NCI-H748 (cell line): ENCODE measurements around the gene BCL11A.

Source experiments
- DNase-seq: peaks from one replicate; lab custom pipeline; 2025; ENCODE audit not compliant: unreplicated experiment; lab: John Stamatoyannopoulos, UW

Gene BCL11A

GRCh38 chr2:60528281-60529020, 25.0 kb downstream of the BCL11A start:
- no peak for DNase-seq

GRCh38 chr2:60527762-60528161, 25.7 kb downstream of the BCL11A start:
- DNase-seq = no peak

GRCh38 chr2:60526623-60527022, 26.8 kb downstream of the BCL11A start:
- no peak for DNase-seq

GRCh38 chr2:60525899-60526298, 27.6 kb downstream of the BCL11A start:
- DNase-seq = no peak

- DNase-seq = no peak
These were observed 28.6 kb downstream of the BCL11A start for GRCh38 chr2:60524874-60525273.

GRCh38 chr2:60523963-60524362, 29.5 kb downstream of the BCL11A start:
- DNase-seq = no peak

- DNase-seq = no peak
These were observed 31.0 kb downstream of the BCL11A start for GRCh38 chr2:60522462-60522861.

- DNase-seq = no peak
These were observed 31.8 kb downstream of the BCL11A start for GRCh38 chr2:60521626-60522025.

GRCh38 chr2:60520917-60521539, 32.4 kb downstream of the BCL11A start:
- no peak for DNase-seq

- DNase-seq = no peak
These were observed 33.1 kb downstream of the BCL11A start for GRCh38 chr2:60520151-60520876.

- DNase-seq = no peak
These were observed 34.1 kb downstream of the BCL11A start for GRCh38 chr2:60519231-60519863.

- DNase-seq = no peak
These were observed 34.9 kb downstream of the BCL11A start for GRCh38 chr2:60518567-60518966.

GRCh38 chr2:60517446-60517845, 36.0 kb downstream of the BCL11A start:
- no peak for DNase-seq

GRCh38 chr2:60516826-60517225, 36.6 kb downstream of the BCL11A start:
- DNase-seq = no peak

GRCh38 chr2:60516383-60516811, 37.1 kb downstream of the BCL11A start:
- DNase-seq = no peak

GRCh38 chr2:60515721-60516226, 37.7 kb downstream of the BCL11A start:
- no peak for DNase-seq

GRCh38 chr2:60513996-60514395, 39.5 kb downstream of the BCL11A start:
- DNase-seq = no peak

GRCh38 chr2:60513191-60513590, 40.3 kb downstream of the BCL11A start:
- DNase-seq = no peak

GRCh38 chr2:60512641-60513040, 40.8 kb downstream of the BCL11A start:
- DNase-seq = no peak

GRCh38 chr2:60512062-60512622, 41.3 kb downstream of the BCL11A start:
- DNase-seq = no peak

GRCh38 chr2:60510713-60511112, 42.7 kb downstream of the BCL11A start:
- no peak for DNase-seq
